CD14-positive monocyte (primary cell): ENCODE measurements around the gene CFC1. TPM values are rescaled to one million over a fixed set of nuclear protein-coding genes. Genes with fewer than 3 reads are reported as not detected.
"Not testable (repeated sequence)": the region's sequence is repeated elsewhere in the genome, so short reads cannot be mapped to it uniquely, and the experiment has no call there.

Source experiments
- DNase-seq, 3 donors: peaks; one replicate each; pipeline ENCODE4 v3.0.0-alpha.2; 2011 to 2022
- H2AFZ ChIP-seq: 2 replicates; pipeline ENCODE4 v1.6.0; 2012; ENCODE audit warnings: mild to moderate bottlenecking, low read depth, low read length, inconsistent platforms; ENCODE audit not compliant: insufficient read depth, poor library complexity, severe bottlenecking
- H3K27ac ChIP-seq, 2 donors: 1 replicate in 1 of 2; 2 replicates in 1 of 2; pipeline ENCODE4 v1.5.1; 2012 to 2013; ENCODE audit warnings: low read length in 2 of 2, control low read depth in 1 of 2, inconsistent platforms in 1 of 2, low read depth in 1 of 2, mild to moderate bottlenecking in 1 of 2
- H3K27me3 ChIP-seq, 2 donors: one replicate each; pipeline versions ENCODE4 v1.6.0 to v1.6.1; 2011 to 2013; ENCODE audit warnings: low read length in 2 of 2; ENCODE audit not compliant: control insufficient read depth in 2 of 2, insufficient read depth in 2 of 2
- H3K36me3 ChIP-seq, 2 donors: replicated peaks in 1 of 2; 1 replicate in 1 of 2; 2 replicates in 1 of 2; pipeline versions ENCODE4 v1.5.1 to v1.6.1; 2012 to 2013; ENCODE audit warnings: low read length in 2 of 2, control low read depth in 1 of 2, inconsistent platforms in 1 of 2, mild to moderate bottlenecking in 1 of 2; ENCODE audit not compliant: insufficient read depth in 2 of 2, control insufficient read depth in 1 of 2
- H3K4me1 ChIP-seq, 2 donors: 1 replicate in 1 of 2; 2 replicates in 1 of 2; pipeline versions ENCODE4 v1.5.1 to v1.6.1; 2012 to 2013; ENCODE audit warnings: low read length in 2 of 2, control low read depth in 1 of 2, inconsistent platforms in 1 of 2, mild to moderate bottlenecking in 1 of 2, moderate library complexity in 1 of 2; ENCODE audit not compliant: insufficient read depth in 2 of 2, control insufficient read depth in 1 of 2
- H3K4me2 ChIP-seq: replicated peaks from 2 replicates; pipeline ENCODE3; 2012; ENCODE audit warnings: low read length, moderate library complexity, mild to moderate bottlenecking; ENCODE audit not compliant: poor library complexity, severe bottlenecking; ENCODE audit errors: extremely low read depth
- H3K4me3 ChIP-seq, 3 experiments: fragments of 200-600 bp in 1 of 3; sonication (generic) in 1 of 3; replicated peaks in 1 of 3; 1 replicate in 2 of 3; 2 replicates in 1 of 3; pipeline ENCODE4 v1.5.1; 2011 to 2013; ENCODE audit warnings: low read length in 3 of 3, mild to moderate bottlenecking in 3 of 3, control low read depth in 2 of 3, low read depth in 2 of 3, inconsistent platforms in 1 of 3, moderate library complexity in 1 of 3
- H3K79me2 ChIP-seq: 2 replicates; pipeline ENCODE4 v1.6.0; 2012; ENCODE audit warnings: mild to moderate bottlenecking, control low read depth, inconsistent platforms, low read length, moderate library complexity; ENCODE audit not compliant: insufficient read depth
- H3K9ac ChIP-seq: 2 replicates; pipeline ENCODE4 v1.6.0; 2017; ENCODE audit warnings: low read length, mild to moderate bottlenecking; ENCODE audit not compliant: insufficient read depth, poor library complexity, severe bottlenecking
- H3K9me3 ChIP-seq, 2 donors: replicated peaks in 1 of 2; 1 replicate in 1 of 2; 2 replicates in 1 of 2; pipeline versions ENCODE4 v1.5.1 to v1.6.1; 2012 to 2013; ENCODE audit warnings: low read length in 2 of 2, control low read depth in 1 of 2; ENCODE audit not compliant: control insufficient read depth in 1 of 2, insufficient read depth in 1 of 2
- H4K20me1 ChIP-seq: 2 replicates; pipeline ENCODE4 v1.6.0; 2012; ENCODE audit warnings: mild to moderate bottlenecking, low read length, control low read depth, moderate library complexity; ENCODE audit not compliant: insufficient read depth
- H3K27ac Mint-ChIP-seq, 7 donors: one replicate each; pipeline ENCODE4 v1.8.0; 2020; ENCODE audit warnings: mild to moderate bottlenecking in 7 of 7, mixed read lengths in 7 of 7, moderate library complexity in 6 of 7, inconsistent platforms in 2 of 7
- H3K27me3 Mint-ChIP-seq, 3 donors: one replicate each; pipeline ENCODE4 v1.8.0; 2021 to 2022; ENCODE audit warnings: low read depth in 3 of 3, mild to moderate bottlenecking in 3 of 3, mixed read lengths in 3 of 3, moderate library complexity in 3 of 3, inconsistent platforms in 1 of 3
- H3K36me3 Mint-ChIP-seq, 2 donors: one replicate each; pipeline ENCODE4 v1.8.0; 2020; ENCODE audit warnings: mixed read lengths in 2 of 2, inconsistent platforms in 1 of 2, mild to moderate bottlenecking in 1 of 2
- H3K4me1 Mint-ChIP-seq: one replicate; pipeline ENCODE4 v1.8.0; 2020; ENCODE audit warnings: mild to moderate bottlenecking, mixed read lengths
- H3K4me3 Mint-ChIP-seq, 2 donors: one replicate each; pipeline ENCODE4 v1.8.0; 2020; ENCODE audit warnings: mild to moderate bottlenecking in 2 of 2, mixed read lengths in 2 of 2, moderate library complexity in 1 of 2
- H3K9me3 Mint-ChIP-seq, 7 donors: one replicate each; pipeline ENCODE4 v1.8.0; 2020 to 2022; ENCODE audit warnings: mixed read lengths in 7 of 7, mild to moderate bottlenecking in 6 of 7, moderate library complexity in 6 of 7, inconsistent platforms in 2 of 7
- WGBS: methylation state at CpG from one replicate; pipeline ENCODE4 v1.1.5; 2013; ENCODE audit warnings: missing lambda C conversion rate; ENCODE audit not compliant: insufficient coverage; 5-methylcytosine and 5-hydroxymethylcytosine counted together
- intact Hi-C, 2 donors: fragments of 100-400 bp; cut with micrococcal nuclease; formaldehyde crosslinking; loops; one replicate each; pipeline versions ENCODE4 v1.15.0 to v1.15.1; 2023
- polyA plus RNA-seq, 3 donors: library from polyadenylated mRNA; depleted of rRNA in 1 of 3; unstranded in 2 of 3; stranded (reverse) in 1 of 3; fragments of 300-500 nt in 2 of 3; fragments of >200 nt in 1 of 3; fragmentation: Illumina TruSeq in 2 of 3; gene quantifications; 1 replicate in 2 of 3; 2 replicates in 1 of 3; pipeline ENCODE4 v1.2.3, GENCODE V29; 2012 to 2021

The CFC1 gene
- polyA plus RNA-seq, 3 donors: not detected

GRCh38 chr2:130611140-130611539, 11.8 kb upstream of the CFC1 start, which contains the start of gene POTEJ:
POTEJ (plus strand) TSS chr2:130611440; CDS start chr2:130611533, 93 bp downstream.
- H2AFZ ChIP-seq, intact Hi-C loops, H3K9ac ChIP-seq, H3K27ac ChIP-seq, H3K9me3 ChIP-seq, H3K27ac Mint-ChIP-seq, H3K4me1 Mint-ChIP-seq, H3K36me3 Mint-ChIP-seq, DNase-seq, H3K36me3 ChIP-seq, H3K4me3 ChIP-seq, H3K4me2 ChIP-seq, H3K27me3 ChIP-seq, H3K27me3 Mint-ChIP-seq, H3K4me3 Mint-ChIP-seq, H3K79me2 ChIP-seq, H3K4me1 ChIP-seq, H4K20me1 ChIP-seq, H3K9me3 Mint-ChIP-seq: not testable (repeated sequence)
- no CpG with 5 or more reads among the region's 13 CpGs for WGBS

DNA sequence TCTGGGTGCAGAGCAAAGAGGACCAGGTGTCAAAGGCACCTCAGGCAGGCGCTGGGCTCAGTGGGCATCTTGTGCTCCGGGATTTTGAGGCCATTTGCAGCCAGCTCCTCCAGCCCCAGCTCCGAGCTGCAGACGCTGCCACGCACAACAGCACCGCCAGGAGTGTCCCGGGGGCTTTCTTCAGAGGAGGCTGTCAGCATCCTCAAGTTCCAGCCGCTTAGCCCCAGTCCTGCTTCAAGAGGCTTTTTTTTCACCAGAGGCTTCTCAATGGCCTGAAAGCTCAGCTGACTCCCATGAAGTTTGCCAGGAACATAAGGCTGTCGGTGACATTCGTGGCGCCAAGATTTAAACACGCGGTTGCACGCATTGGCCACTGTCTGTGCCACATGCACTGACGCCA, 11.1 kb upstream of the CFC1 start:
- H3K36me3 ChIP-seq, H3K79me2 ChIP-seq, H4K20me1 ChIP-seq, H3K27me3 ChIP-seq, H3K27ac ChIP-seq, H3K4me1 Mint-ChIP-seq, H3K4me3 Mint-ChIP-seq, H3K4me3 ChIP-seq, H3K27me3 Mint-ChIP-seq, H3K9ac ChIP-seq, H3K27ac Mint-ChIP-seq, H3K4me1 ChIP-seq, H3K4me2 ChIP-seq, H3K9me3 ChIP-seq, intact Hi-C loops, DNase-seq, H2AFZ ChIP-seq, H3K36me3 Mint-ChIP-seq, H3K9me3 Mint-ChIP-seq: not testable (repeated sequence)
- WGBS: 97% methylated on average over 12 of the region's 15 CpGs

DNA sequence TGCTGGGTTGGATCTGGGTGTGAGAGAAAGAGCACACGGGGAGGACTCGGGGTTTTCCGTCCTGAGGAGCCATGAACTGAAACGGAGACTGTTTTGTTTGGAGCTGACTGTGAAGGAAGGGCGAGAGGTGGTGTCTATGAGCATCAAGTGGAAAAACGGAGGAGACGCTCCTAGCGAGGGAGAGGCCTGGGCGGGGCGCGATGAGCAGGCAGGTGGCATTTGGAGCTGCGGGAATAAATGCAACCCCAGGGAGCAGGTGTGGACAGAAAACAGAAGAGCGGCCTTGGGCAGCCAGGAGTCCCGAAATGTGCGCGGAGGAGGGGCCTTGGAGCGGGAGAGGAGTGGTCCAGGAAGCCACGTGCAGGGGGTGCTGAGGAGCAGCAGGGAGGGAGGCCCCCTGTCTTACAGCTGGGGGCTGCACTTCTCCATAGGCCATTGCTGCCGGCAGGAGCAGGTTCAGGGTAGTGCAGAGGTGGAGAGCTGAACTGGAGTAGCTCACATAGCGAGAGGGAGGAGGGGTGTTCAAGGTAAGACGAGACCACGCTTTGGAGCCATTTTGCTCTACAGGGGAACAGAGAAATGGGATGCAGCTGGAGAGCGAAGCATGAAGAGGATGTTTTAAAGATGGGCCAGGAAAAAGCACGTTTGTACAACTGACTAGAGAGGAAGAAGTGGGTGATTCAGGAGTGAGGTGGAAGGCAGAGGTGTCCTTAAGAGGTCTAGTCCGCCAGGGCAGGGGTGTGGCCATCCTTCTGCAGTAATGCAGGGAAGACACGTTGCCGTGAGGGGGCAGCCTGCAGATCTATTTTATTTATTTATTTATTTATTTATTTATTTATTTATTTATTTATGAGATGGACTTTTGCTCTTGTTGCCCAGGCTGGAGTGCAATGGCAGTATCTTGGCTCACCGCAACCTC, 9.9 kb upstream of the CFC1 start:
- H3K4me3 ChIP-seq, DNase-seq, H3K36me3 ChIP-seq, H3K4me1 ChIP-seq, H3K4me1 Mint-ChIP-seq, H3K27me3 ChIP-seq, H3K9me3 Mint-ChIP-seq, H3K27ac ChIP-seq, H2AFZ ChIP-seq, H3K79me2 ChIP-seq, H3K27ac Mint-ChIP-seq, intact Hi-C loops, H4K20me1 ChIP-seq, H3K4me3 Mint-ChIP-seq, H3K27me3 Mint-ChIP-seq, H3K9ac ChIP-seq, H3K9me3 ChIP-seq, H3K4me2 ChIP-seq, H3K36me3 Mint-ChIP-seq: not testable (repeated sequence)
- no CpG with 5 or more reads among the region's 28 CpGs for WGBS

DNA sequence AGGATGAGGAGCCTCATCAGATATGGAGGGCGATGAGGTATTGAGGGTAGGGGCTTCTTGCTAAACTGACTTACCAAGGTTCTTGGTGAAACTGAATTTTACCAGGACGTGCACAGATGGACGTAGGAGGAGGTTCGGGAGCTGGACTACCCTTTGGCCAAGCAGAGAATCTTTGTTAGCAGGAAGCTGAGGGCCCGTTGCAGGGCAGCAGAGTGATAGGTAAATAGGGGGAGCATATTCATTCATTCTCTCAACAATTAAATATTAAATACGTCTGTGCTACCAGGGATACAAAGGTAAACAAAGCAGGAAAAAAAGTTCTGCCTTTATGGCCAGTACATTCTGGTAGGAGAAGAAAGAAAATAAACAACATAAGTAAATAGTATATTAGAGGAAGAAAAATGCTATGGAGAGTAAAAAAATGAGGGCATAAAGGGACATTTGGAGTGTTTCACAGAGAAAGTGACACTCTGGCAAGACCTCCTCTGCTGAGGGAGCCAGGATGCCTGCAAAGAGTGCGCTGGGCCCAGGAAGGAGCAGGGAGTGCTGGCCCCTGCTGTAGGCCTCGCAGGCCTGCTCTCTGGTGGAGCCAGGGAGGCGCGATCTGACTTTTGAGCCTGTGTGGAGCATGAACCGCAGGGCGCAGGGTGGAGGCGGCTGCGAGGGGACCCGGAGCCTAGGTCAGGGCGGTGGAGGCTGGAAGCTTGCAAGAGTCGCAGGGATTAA, 9.1 kb upstream of the CFC1 start:
- H3K9me3 ChIP-seq, H3K27me3 ChIP-seq, H3K4me3 ChIP-seq, H3K79me2 ChIP-seq, H3K9me3 Mint-ChIP-seq, H3K27ac Mint-ChIP-seq, H4K20me1 ChIP-seq, DNase-seq, H3K27ac ChIP-seq, H3K4me1 ChIP-seq, H3K36me3 ChIP-seq, H3K9ac ChIP-seq, H3K4me2 ChIP-seq, intact Hi-C loops, H3K27me3 Mint-ChIP-seq, H2AFZ ChIP-seq, H3K4me3 Mint-ChIP-seq, H3K36me3 Mint-ChIP-seq, H3K4me1 Mint-ChIP-seq: not testable (repeated sequence)
- WGBS: no CpG with 5 or more reads among the region's 17 CpGs
